Neural cell (in vitro differentiated cells): ENCODE data around the gene TSSK6. TPM values are rescaled to one million over a fixed set of nuclear protein-coding genes. Genes with fewer than 3 reads are reported as not detected.

Source experiments
- H2AFZ ChIP-seq: fragments of 200-600, 300-800 bp; sonication (generic), shearing (Covaris generic); 2 replicates; pipeline ENCODE4 v1.6.0; 2014; ENCODE audit warnings: low read depth, mild to moderate bottlenecking, antibody characterized with exemption, low read length, moderate library complexity
- H3F3A ChIP-seq: fragments of 200-600 bp; shearing (Covaris generic); 2 replicates; pipeline ENCODE4 v1.6.1; 2016; ENCODE audit warnings: mild to moderate bottlenecking, moderate library complexity, mixed read lengths, antibody characterized with exemption, low read length; ENCODE audit not compliant: insufficient read depth, poor library complexity, severe bottlenecking
- H3K27ac ChIP-seq: fragments of 200-600, 300-800 bp; sonication (generic), shearing (Covaris generic); 2 replicates; pipeline ENCODE4 v1.5.1; 2014; ENCODE audit warnings: mild to moderate bottlenecking, low read length, moderate library complexity
- H3K27me3 ChIP-seq: fragments of 300-800, 200-600 bp; sonication (generic), shearing (Covaris generic); 2 replicates; pipeline ENCODE4 v1.6.0; 2014; ENCODE audit warnings: mild to moderate bottlenecking, low read depth, low read length, moderate library complexity; ENCODE audit not compliant: insufficient read depth
- H3K36me3 ChIP-seq: fragments of 300-800, 200-600 bp; sonication (generic), shearing (Covaris generic); 2 replicates; pipeline ENCODE4 v1.5.1; 2014; ENCODE audit warnings: mild to moderate bottlenecking, antibody characterized with exemption, low read length, moderate library complexity; ENCODE audit not compliant: insufficient read depth
- H3K4me2 ChIP-seq: fragments of 300-800, 200-600 bp; sonication (generic), shearing (Covaris generic); 2 replicates; pipeline ENCODE4 v1.6.0; 2014; ENCODE audit warnings: mild to moderate bottlenecking, low read length
- H3K4me3 ChIP-seq: fragments of 300-800, 200-600 bp; sonication (generic), shearing (Covaris generic); 2 replicates; pipeline ENCODE4 v1.5.1; 2014; ENCODE audit warnings: mild to moderate bottlenecking, low read length, moderate library complexity
- H3K79me2 ChIP-seq: fragments of 200-600 bp; shearing (Covaris generic); replicated peaks from 2 replicates; pipeline ENCODE4 v1.6.0; 2014; ENCODE audit warnings: mild to moderate bottlenecking, low read length, moderate library complexity; ENCODE audit not compliant: insufficient read depth
- H3K9ac ChIP-seq: fragments of 300-800, 200-600 bp; sonication (generic), shearing (Covaris generic); 2 replicates; pipeline ENCODE4 v1.6.1; 2016; ENCODE audit warnings: mild to moderate bottlenecking, low read length, mixed read lengths
- H3K9me2 ChIP-seq: fragments of 200-600 bp; shearing (Covaris generic); 2 replicates; pipeline ENCODE4 v1.6.1; 2016; ENCODE audit warnings: mild to moderate bottlenecking, low read length, mixed read lengths; ENCODE audit not compliant: insufficient read depth
- H3K9me3 ChIP-seq: fragments of 200-600, 300-800 bp; sonication (generic), shearing (Covaris generic); 2 replicates; pipeline ENCODE4 v1.6.1; 2016; ENCODE audit warnings: mild to moderate bottlenecking, mixed run types, low read length, moderate library complexity, mixed read lengths
- H4K20me1 ChIP-seq: fragments of 200-600 bp; shearing (Covaris generic); 2 replicates; pipeline ENCODE4 v1.6.1; 2016; ENCODE audit warnings: mild to moderate bottlenecking, mixed run types; ENCODE audit not compliant: insufficient read depth
- EP300 ChIP-seq: fragments of 450-650 bp; conservative IDR thresholded peaks from 2 replicates; pipeline ENCODE4 v1.6.1; 2014; ENCODE audit warnings: antibody characterized with exemption, mild to moderate bottlenecking, moderate library complexity; ENCODE audit not compliant: poor library complexity, severe bottlenecking
- EZH2 ChIP-seq: fragments of 200-600, 300-800 bp; shearing (Covaris generic), sonication (generic); IDR thresholded peaks from 2 replicates; pipeline ENCODE4 v1.6.1; 2014; ENCODE audit warnings: antibody characterized with exemption, low read length, borderline replicate concordance, mild to moderate bottlenecking; ENCODE audit not compliant: insufficient read depth, poor library complexity, severe bottlenecking
- MXI1 ChIP-seq: fragments of 450-650 bp; conservative IDR thresholded peaks from 2 replicates; pipeline ENCODE4 v1.6.1; 2014; ENCODE audit warnings: antibody characterized with exemption, mild to moderate bottlenecking; ENCODE audit not compliant: poor library complexity, severe bottlenecking
- POLR2AphosphoS5 ChIP-seq: IDR thresholded peaks from 2 replicates; pipeline ENCODE4 v1.6.1; 2012
- RAD21 ChIP-seq: fragments of 450-650 bp; conservative IDR thresholded peaks from 2 replicates; pipeline ENCODE4 v1.6.1; 2014; ENCODE audit warnings: antibody characterized with exemption, mild to moderate bottlenecking, moderate library complexity
- SMC3 ChIP-seq: fragments of 450-650 bp; conservative IDR thresholded peaks from 2 replicates; pipeline ENCODE4 v1.6.1; 2014; ENCODE audit warnings: antibody characterized with exemption, mild to moderate bottlenecking, moderate library complexity; ENCODE audit not compliant: poor library complexity
- TAF1 ChIP-seq: IDR thresholded peaks from 2 replicates; pipeline ENCODE4 v1.6.1; 2012; ENCODE audit warnings: low read depth
- polyA plus RNA-seq: library from polyadenylated mRNA; depleted of rRNA; stranded (reverse); fragments of >200 nt; gene quantifications from 2 replicates; pipeline ENCODE4 v1.2.3, GENCODE V29; 2014
- TF ChIP-seq, protein P1 (sequence below): fragments of 450-650 bp; IDR thresholded peaks from 2 replicates; pipeline ENCODE4 v1.5.1; 2014; ENCODE audit warnings: antibody characterized with exemption, mild to moderate bottlenecking, moderate library complexity; ENCODE audit not compliant: poor library complexity, severe bottlenecking
- TF ChIP-seq, protein P2 (sequence below): IDR thresholded peaks from 2 replicates; pipeline ENCODE4 v1.6.1; 2012; ENCODE audit warnings: borderline replicate concordance

TSSK6 gene
- polyA plus RNA-seq, 1 donor from 2014 or later: 5.3 TPM

DNA sequence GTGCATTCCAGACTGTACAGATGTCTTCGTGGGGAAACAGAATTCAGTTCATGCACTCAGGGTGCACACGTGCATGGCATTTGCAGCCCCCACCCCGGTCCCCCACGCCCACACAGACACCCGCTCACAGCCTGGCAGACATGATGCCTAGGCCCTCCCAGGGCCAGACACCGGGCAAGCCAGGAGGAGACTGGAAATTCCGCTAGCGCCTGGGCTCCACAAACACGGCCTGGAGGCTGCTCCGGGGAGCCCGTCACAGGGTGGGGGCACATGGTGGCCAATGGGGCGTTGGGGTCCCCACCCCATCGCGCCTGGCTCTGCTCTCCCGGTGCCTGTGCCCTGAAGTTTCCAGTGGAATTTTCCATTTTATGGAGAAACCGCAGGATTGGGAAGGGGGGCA, 26.3 kb upstream of the TSSK6 start:
- Histone ChIP-seq H3K9me3 (no peaks in the 10 kb centered on the region), H4K20me1 (no peaks in the 10 kb centered on the region), H3K27ac (no peak overlapping the region), H3F3A (no peaks in the 10 kb centered on the region), H3K9me2 (no peaks in the 10 kb centered on the region), H3K9ac (no peak overlapping the region), H2AFZ (no peak overlapping the region), H3K36me3 (no peaks in the 10 kb centered on the region), H3K4me2 (no peak overlapping the region), H3K27me3 (no peaks in the 10 kb centered on the region), H3K79me2 (no peaks in the 10 kb centered on the region), H3K4me3 (no peak overlapping the region)
- TF ChIP-seq EP300 (no peak), POLR2AphosphoS5 (no peak), MXI1 (no peak), TAF1 (no peak), EZH2 (no peak), SMC3 (no peak), RAD21 (no peak)
- TF ChIP-seq, protein P1, sequence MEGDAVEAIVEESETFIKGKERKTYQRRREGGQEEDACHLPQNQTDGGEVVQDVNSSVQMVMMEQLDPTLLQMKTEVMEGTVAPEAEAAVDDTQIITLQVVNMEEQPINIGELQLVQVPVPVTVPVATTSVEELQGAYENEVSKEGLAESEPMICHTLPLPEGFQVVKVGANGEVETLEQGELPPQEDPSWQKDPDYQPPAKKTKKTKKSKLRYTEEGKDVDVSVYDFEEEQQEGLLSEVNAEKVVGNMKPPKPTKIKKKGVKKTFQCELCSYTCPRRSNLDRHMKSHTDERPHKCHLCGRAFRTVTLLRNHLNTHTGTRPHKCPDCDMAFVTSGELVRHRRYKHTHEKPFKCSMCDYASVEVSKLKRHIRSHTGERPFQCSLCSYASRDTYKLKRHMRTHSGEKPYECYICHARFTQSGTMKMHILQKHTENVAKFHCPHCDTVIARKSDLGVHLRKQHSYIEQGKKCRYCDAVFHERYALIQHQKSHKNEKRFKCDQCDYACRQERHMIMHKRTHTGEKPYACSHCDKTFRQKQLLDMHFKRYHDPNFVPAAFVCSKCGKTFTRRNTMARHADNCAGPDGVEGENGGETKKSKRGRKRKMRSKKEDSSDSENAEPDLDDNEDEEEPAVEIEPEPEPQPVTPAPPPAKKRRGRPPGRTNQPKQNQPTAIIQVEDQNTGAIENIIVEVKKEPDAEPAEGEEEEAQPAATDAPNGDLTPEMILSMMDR: no peak
- TF ChIP-seq, protein P2, sequence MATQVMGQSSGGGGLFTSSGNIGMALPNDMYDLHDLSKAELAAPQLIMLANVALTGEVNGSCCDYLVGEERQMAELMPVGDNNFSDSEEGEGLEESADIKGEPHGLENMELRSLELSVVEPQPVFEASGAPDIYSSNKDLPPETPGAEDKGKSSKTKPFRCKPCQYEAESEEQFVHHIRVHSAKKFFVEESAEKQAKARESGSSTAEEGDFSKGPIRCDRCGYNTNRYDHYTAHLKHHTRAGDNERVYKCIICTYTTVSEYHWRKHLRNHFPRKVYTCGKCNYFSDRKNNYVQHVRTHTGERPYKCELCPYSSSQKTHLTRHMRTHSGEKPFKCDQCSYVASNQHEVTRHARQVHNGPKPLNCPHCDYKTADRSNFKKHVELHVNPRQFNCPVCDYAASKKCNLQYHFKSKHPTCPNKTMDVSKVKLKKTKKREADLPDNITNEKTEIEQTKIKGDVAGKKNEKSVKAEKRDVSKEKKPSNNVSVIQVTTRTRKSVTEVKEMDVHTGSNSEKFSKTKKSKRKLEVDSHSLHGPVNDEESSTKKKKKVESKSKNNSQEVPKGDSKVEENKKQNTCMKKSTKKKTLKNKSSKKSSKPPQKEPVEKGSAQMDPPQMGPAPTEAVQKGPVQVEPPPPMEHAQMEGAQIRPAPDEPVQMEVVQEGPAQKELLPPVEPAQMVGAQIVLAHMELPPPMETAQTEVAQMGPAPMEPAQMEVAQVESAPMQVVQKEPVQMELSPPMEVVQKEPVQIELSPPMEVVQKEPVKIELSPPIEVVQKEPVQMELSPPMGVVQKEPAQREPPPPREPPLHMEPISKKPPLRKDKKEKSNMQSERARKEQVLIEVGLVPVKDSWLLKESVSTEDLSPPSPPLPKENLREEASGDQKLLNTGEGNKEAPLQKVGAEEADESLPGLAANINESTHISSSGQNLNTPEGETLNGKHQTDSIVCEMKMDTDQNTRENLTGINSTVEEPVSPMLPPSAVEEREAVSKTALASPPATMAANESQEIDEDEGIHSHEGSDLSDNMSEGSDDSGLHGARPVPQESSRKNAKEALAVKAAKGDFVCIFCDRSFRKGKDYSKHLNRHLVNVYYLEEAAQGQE: no peak

DNA sequence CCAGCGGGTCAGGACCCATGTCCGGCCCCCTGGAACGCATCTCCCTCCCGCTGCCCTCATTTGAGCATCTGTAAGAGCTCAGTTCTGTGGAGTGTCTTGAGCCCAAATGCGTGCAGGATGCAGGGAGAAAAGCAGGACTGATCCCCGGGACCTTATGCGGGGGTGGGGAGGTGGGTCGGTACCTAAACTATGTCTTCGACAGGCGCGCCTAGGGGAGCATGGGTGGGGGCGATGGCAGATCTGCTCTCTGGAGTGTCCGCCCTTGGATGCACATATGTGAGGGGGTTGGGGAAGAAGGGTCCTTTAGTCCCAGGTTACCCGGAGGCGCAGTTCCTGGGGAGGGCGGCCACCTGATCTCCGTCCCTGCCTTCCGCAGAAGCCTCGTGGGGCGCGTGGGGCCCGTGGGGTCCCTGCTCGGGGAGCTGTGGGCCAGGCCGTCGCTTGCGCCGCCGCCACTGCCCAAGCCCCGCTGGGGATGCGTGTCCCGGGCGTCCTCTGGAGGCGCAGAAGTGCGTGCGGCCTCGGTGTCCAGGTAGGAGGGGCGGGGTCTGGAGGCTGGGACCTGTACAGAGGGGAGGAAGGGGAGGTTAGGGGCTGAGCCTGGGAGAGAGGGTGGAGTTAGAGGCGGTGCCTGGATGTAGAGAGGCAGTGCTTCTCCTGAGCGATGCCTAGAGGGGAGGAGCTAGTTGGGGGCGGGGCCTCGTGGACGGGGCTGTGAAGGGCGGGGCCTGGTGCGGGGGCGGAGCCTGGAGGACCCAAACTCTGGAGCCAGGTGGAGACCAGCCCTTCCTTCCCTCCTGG, 25.6 kb upstream of the TSSK6 start:
- H2AFZ ChIP-seq: no peak overlapping the region
- no peak overlapping the region for H3K9ac ChIP-seq
- TF ChIP-seq MXI1: no peak
- no peak for TF ChIP-seq POLR2AphosphoS5
- TF ChIP-seq TAF1: no peak
- no peak for TF ChIP-seq EP300
- no peaks in the 10 kb centered on the region for H4K20me1 ChIP-seq
- no peak overlapping the region for H3K4me3 ChIP-seq
- no peaks in the 10 kb centered on the region for H3F3A ChIP-seq
- H3K79me2 ChIP-seq: no peaks in the 10 kb centered on the region
- H3K9me2 ChIP-seq: no peaks in the 10 kb centered on the region
- H3K4me2 ChIP-seq: no peak overlapping the region
- no peaks in the 10 kb centered on the region for H3K36me3 ChIP-seq
- H3K27me3 ChIP-seq: no peaks in the 10 kb centered on the region
- no peak overlapping the region for H3K27ac ChIP-seq
- H3K9me3 ChIP-seq: no peaks in the 10 kb centered on the region
